GM19023 (cell line): ENCODE data around the gene ABCB4.

Experiments
- ATAC-seq: cut with Tn5 transposase; IDR thresholded peaks from one replicate; pipeline ENCODE4 v1.9.1; 2021; ENCODE audit warnings: mild to moderate bottlenecking, moderate library complexity; ENCODE audit not compliant: unreplicated experiment

The ABCB4 gene

DNA sequence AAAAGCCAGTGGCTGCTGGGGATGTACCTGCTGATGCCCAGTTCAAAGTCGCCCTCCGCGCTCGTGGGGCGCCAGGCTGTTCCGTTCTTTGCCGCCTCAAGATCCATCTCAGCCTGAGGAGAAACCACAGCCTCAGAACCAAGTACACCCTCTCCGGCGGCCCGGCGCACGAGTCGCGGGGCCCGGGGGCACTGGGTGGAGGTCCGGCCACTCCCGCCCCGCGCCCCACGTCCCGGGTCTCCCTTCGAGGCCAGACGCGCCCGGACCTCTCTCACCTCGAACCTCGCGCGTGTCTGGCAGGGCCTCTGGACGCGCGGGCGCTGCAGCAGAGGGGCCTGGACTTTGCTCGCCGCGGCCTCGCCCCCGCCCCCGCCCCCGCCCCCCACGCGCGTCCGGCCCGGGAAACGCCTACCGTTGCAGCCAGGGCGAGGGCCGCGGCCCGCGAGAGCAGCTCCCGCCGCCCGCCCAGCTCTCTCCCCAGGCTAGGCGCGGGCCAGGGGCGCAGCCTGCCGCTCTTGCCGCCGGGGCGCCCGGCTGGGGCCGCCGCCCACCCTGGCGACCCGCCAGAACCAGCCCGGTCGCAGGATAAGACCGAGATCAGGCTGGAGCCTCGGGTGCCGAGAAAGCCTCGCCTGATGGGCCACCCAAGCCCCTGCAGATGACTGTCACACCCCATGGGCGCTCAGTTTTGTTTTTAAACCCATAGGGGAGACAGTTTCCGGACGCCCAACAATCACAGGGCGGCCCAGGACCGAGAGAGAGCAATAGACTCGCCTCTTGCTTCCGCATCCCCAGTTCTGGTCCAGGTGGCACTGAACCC lies at the start of gene ABCB4:
TSS of gene ABCB4 (minus strand) at position 322 of the 820 bp plus-strand sequence. CDS start at position 107, 215 bp downstream.
- peak; percentile 33 for ATAC-seq

DNA sequence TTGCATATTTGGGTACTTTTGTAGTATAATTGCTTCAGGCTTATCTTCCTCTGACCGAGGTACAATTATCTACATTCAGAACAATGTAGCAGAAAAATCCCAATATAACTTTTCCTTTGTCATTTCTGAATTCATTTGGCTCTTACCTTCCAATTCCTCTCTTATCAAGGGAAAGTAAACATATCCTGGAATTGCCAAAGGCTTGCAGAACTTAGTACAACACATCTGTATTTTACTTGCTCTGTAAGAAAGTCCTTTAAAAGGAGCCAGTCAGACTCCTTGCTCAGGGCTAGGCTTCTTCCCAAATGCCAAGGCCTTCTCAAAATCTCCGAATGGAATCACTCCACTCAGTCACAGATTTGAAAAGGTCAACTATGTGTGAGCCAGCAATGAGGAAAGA lies 43.3 kb upstream of the ABCB4 start:
- no peak for ATAC-seq

DNA sequence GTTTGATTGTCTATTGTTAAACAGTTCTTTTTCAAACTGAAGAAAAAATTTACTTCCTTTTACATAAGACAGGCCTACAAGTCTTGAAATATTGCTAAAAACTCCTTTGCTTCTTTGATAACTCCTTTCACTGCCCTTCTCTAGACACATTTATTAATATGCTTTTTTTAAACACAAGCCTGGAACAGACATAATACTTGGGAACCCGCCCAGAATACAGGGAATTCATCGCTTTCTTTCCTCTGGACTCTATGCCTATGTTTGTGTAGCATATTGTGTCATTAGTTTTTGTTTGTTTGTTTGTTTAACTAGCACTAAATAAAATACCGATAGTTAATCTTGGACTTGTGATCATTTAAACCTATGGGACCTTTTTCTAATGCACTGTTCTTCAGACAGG lies 42.4 kb upstream of the ABCB4 start:
- ATAC-seq, result no peak

DNA sequence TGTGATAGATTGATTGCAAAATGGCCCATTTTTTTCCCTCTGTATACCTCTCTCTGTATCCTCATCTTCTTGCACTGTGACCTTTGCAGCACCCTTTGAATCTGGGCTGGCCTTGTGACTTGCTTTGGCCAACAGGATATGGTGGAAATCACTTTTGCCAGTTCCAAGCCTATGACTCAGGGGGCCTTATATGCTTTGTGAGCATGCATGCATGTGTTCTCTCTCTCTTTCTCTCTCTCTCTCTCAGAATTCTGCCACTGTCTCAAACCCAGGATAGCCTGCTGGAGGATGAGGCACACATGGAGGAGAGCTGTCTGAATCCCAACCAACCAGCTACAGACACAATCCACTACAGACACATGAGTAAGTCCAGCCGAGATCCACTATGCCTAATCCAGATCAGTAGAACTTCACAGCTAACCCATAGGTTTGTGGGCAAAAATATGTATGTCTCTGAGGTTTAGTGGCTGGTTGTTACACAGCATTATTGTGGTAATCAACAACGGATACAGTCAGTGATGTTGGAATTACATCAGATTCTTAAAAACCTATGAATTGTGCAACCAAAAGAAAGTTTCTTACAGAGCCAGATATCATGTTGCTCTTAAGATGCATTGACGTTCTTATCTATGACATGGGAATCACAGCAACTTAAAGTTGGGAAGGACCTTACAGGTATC lies 41.8 kb upstream of the ABCB4 start:
- no peak for ATAC-seq

DNA sequence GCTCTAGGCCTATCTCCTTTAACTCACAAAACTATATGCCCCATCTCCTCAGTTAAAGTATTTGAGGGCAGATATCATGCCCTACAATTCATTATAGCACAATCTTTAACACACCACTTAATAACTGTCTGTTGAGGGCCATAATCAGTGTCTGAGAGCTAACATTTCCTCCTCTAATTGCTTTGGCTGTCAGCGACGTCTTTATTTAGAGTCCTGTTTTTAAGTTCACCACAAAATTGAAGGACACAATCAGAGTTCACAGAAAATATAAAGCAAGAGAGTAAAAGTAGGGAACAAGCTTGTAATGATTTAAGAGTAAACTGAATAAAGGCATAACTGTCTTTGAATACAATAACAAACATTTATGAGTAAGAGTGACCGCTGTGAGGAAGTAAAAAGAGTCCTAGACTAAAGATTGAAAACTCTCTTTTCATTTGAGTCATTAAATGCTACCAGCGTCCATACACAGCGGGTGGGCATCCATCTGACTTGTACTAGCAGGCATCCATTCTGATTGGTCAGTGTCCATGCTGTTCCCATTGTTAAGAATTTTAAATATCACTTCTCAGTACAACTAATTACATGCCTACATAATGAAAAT lies 38.4 kb upstream of the ABCB4 start:
- ATAC-seq, result no peak

DNA sequence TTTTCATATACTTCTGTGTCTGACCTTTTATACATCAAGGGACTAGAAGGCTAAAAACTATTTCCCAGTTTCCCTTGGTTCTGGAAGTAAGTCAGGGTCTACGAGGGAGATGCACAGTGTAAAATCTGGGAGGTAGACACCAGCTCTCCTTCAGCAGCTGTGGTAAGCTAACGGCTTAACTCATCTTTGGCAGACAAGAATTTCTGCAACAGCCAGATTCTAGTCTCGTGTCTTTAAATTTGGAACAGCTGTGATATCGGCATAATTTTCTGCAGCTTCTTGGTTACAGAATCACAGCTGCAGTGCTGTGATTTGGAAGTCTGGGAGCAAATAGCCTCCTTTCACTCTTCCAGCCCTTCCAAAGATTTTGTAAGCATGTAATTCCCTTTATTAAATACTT lies 37.4 kb upstream of the ABCB4 start:
- ATAC-seq, result no peak

DNA sequence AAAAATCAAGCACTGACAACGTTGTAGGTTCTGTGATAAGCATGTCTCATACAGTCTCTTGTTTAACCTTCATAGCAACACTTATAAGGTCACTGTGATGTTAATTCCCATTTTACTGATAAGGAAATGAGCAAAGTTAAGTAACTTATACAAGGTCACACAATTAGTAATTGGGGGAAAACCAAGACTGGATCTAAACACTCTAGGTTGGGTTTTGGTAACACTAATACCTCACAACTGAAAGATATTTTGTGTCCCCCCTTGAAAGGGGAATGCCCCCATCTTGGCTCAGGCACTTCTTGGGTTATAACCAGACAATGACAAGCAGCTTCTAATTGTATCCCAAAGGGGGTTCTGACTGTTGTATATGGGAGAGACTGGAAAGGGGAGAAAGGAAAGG lies 36.0 kb upstream of the ABCB4 start:
- no peak for ATAC-seq

DNA sequence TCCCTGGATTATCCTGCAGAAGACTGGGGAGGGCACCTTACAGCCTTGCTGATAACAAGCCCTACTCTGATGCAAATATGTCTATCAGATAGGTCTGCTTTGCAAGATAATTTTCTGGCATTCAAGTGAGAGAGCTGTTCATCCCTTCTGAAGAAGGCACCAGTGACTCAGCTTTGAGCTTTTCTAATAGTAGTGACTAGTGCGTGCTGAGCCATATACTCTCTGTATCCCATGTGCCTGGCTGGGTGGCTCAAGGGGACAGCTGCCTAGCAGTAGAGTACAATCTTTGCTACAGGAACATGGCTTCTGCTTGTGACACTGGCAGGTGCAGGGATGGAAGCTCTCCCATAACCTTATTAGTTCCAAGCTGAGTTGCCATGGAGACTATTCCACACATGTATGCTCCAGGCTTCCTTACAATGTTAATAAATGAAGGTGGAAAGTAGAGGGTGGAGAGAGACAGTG lies 35.0 kb upstream of the ABCB4 start:
- no peak for ATAC-seq

DNA sequence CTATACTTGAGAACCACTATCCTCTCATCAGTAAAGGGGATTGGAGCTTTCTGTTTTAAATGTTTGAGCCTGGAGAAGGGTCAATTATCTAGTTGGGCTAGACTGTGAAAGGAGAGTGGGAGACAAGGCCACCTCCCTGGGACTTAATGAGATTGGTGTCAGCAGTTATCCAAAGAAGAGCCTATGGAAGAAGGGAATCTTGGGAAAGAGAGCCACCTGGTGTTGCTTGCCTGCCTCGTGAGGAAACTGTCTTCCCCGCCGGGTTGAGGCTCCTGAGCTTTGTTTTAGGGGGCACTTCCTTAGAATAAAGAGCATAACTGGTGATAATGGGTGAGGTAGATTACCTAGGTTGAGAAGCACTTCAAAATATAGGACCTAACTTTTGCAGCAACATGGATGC lies 32.0 kb upstream of the ABCB4 start:
- ATAC-seq, result no peak

DNA sequence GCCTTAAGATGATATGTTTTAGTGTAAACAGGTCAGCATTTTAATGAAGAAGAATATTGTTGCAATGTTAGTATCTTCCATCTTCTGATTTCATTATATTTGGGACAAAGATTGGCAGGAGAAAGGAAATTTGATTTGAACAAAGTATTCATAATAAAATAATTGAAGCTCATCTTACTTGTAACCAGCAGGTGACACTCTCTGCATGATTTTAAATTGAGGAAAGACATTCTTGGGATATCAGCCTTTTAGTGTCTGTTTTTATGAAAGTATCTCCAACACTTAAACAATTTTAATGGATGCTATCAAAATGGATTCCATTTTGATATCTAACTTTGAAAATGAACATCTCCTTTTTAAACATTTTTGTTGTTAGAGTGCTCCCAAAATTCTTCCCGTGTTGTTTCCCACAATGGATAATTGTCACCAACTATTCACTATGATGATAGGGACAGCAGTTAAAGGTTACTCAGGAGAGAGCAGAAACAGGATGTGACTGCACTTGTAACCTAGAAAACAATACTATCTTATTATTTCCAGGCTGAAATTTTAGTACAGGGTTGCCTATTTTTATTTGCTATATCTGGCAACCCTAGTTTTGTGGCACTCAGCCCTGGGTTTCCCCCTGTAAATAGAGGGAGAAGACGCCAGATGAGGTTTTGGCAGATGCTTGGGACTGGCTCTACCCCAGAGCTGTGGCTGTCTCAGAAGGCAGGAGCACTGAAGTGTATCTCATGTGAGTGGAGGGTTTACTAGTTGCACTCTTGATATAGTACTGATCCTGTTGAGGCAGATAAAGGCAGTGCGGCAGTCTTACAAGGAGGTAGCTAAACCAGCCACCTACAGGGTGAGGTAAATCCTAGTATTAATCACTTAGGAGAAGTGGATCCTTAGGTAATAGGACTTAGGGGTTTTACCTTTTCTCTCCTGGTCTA lies 31.0 kb upstream of the ABCB4 start:
- ATAC-seq, result no peak

DNA sequence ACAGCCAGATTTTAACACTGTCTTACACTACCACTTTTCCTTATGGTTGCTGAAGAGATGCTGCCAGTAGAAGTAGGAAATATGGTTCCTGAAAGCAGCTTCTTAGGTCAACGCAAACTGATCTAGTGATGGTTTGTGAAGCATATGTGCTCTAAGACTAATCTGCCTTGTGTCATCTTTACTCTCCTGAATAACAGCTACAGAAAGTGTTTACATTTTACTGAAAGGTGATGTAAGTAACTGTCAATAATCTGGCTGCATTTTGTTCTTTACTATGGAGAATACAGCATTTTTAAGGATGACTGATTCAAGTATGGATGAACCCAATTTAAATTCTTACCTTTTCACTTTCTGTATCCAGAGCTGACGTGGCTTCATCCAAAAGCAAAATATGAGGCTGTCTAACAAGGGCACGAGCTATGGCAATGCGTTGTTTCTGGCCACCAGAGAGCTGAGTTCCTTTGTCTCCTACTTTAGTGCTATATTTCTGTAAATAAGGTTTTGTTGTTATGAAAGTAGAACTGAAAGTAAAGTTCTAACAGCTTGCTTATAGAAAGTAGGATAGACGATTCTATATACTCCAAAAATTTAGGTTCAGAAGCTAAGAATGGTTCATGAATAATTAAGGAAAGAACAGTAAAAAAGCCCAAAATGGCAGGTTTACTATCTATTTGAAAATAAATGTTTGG lies 30.2 kb upstream of the ABCB4 start:
- no peak for ATAC-seq

DNA sequence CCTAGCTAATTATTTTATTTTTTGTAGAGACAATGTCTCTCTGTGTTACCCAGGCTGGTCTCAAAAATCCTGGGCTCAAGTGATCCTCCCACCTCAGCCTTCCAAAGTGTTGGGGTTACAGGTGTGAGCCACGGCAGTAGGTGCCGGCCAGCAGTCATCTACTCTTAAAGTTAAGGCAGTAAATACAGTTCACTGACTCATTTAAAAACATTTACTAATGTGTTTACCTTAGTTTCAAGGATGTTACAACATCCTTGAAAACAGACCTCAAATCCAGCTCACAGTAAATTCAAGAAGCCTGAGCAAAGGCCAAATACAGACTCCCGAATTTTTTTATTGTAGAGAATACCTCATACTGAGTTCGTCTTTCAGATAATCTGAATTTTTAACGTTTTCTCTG lies 29.6 kb upstream of the ABCB4 start:
- no peak for ATAC-seq

DNA sequence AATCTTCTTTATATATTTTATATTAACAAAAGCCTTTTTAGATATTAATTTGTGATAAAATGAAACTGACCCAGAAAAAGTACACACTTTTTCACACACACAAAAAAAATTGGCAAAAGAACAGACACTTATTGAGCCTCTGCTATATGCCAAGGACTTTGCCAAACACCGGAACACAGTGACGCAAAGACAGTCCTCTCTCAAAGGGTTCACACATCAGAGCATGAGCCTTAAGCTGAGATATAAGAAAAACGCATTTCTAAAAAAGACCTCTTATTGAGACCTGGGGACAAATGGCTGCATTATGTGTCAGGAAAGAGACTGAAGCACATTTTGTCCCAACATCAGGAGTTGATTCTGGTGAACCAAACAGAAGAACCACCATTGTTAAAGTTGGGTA lies 24.0 kb upstream of the ABCB4 start:
- no peak for ATAC-seq

DNA sequence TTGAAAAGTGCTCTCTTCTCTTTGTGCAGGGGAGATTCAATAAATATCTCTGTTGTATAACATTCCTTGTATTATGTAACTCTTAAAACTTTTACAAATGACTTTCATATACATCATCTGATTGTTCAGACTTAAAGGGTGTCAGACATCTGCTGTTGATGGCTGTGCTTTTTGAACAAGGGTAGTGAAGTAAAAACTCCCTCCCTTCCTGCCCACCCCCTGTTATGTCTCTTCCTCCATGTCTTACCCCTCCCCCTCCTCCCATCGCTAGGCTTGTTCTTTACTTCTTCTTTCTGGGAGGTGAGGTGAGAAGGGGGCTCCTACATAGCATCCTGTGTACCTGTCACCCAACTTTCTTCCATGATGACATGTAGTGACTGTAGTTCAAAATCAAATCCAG lies 23.4 kb upstream of the ABCB4 start:
- no peak for ATAC-seq

DNA sequence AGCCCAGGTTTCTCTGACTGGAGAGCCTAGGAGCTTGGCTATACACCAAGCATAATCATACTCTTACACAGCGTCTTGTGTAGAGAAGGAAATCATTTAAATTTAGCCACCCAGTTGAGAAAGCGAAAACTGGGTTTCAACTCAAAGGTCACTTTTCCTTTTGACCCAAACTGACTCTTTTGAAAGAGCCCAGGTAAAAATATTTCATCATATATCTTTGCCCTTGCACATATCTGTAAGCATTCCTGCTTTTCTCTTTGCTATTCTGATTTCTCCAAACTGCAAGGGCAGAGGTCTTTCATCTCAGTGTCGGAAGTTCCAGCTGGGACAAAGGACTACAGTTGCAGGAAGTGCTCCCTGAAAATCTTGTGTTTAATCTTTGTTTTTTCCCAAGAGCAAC lies 22.0 kb upstream of the ABCB4 start:
- ATAC-seq, result no peak

DNA sequence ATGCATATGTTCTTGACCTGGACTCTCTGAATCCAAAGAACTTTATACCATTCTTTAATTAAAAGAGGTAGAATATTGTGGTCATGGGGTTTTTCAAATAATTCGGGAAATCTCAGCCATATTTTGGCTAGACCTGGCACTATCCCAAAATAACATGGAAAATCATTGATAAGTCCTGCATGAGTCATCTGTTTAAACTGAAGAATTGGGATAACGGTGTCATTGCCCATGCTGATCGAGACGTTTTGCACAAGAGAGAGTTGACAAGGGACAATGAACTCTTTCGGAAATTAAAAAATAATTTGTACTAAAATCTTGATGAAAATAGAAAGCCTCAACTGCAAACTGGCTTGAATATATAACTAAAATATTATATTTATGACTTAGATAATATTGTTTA lies 19.9 kb upstream of the ABCB4 start:
- ATAC-seq, result no peak

DNA sequence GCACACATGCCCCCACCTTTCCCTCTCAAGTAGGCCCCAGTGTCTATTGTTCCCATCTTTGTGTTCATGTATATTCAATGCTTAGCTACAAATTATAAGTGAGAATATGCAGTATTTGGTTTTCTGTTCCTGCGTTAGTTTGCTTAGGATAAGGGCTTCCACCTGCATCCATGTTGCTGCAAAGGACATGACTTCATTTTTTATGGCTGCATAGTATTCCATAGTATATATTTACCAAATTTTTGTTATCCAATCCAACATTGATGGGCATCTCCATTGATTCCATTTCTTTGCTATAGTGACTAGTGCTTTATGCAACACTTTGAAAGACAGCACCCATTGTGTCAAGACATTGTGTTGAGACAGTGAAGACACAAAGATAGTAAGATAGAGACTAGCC lies 19.0 kb upstream of the ABCB4 start:
- no peak for ATAC-seq

DNA sequence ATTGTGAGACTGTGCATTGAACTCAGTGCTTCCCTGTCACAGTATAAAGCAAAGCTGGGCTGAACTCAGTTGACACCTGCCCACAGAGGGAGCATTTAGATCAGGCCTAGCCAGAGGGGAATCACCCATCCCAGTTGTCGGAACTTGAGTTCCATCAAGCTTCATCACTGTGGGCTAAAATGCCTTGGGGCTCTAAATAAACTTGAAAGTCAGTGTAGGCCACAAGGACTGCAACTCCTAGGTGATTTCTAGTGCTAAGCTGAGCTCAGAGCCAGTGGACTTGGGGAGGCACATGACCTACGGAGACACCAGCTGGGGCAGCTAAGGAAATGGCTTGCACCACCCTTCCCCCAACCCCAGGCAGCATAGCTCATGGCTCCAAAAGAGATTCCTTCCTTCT lies 7.7 kb upstream of the ABCB4 start:
- no peak for ATAC-seq

DNA sequence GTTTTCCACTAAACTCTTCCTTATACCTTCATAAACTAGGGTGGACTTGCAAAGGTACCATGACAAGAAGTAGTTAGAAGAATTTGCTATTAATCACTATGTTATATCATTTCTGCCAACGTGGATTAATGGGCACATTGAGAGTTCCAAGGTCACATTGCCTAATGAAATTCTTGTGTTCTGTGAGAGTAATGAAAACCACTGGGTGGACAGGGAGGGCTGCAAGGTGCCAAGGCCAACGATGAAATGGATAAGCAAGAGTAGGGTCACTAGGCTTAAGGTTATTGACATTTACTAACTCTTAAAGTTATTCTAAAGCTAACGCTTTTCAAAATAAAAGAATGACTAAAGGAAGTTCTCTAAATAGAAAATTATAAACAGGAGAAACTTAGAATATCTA lies 6.6 kb upstream of the ABCB4 start:
- ATAC-seq, result no peak

DNA sequence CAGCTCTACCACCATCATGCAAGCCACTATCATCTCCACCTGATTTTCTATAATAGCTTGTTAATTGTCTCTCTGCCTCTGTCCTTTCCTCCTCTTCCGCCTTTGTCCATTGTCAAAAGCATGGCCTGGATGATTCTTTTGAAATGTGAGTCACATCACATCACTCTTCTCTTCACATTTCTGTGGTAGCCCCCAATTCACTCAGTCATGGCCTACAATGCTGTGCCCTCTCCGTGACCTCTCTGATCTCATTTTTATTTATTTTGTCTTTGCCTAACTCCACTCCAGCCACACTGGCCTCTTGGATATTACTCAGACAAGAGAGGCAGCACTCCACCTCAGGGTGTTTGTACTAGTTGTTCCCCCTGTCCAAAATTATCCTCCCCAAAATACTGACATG lies 4.9 kb upstream of the ABCB4 start:
- ATAC-seq, result no peak
